Ishikawa (cell line): Measurements from ENCODE around the gene PHLDA1.

Experiments used
- CEBPB ChIP-seq: IDR thresholded peaks from 2 replicates; pipeline ENCODE4 v1.6.1; 2012
- CREB1 ChIP-seq: IDR thresholded peaks from 2 replicates; pipeline ENCODE4 v1.6.1; 2012; ENCODE audit warnings: low read depth
- EGR1 ChIP-seq: IDR thresholded peaks from 2 replicates; pipeline ENCODE4 v1.6.1; 2012
- EP300 ChIP-seq: IDR thresholded peaks from 2 replicates; pipeline ENCODE4 v1.6.1; 2012; ENCODE audit warnings: borderline replicate concordance
- FOXM1 ChIP-seq: IDR thresholded peaks from 2 replicates; pipeline ENCODE4 v1.6.1; 2012; ENCODE audit warnings: low read depth, borderline replicate concordance
- NFIC ChIP-seq: IDR thresholded peaks from 2 replicates; pipeline ENCODE4 v1.6.1; 2012
- RAD21 ChIP-seq: IDR thresholded peaks from 2 replicates; pipeline ENCODE4 v1.6.1; 2012; ENCODE audit warnings: low read depth
- TAF1 ChIP-seq: IDR thresholded peaks from 2 replicates; pipeline ENCODE4 v1.6.1; 2012; ENCODE audit warnings: low read depth, mild to moderate bottlenecking
- TCF12 ChIP-seq: IDR thresholded peaks from 2 replicates; pipeline ENCODE4 v1.6.1; 2012; ENCODE audit warnings: low read depth
- TEAD4 ChIP-seq: IDR thresholded peaks from 2 replicates; pipeline ENCODE4 v1.6.1; 2012
- YY1 ChIP-seq: IDR thresholded peaks from 2 replicates; pipeline ENCODE4 v1.6.1; 2012; ENCODE audit warnings: low read depth
- ZBTB7A ChIP-seq: IDR thresholded peaks from 2 replicates; pipeline ENCODE4 v1.6.1; 2012; ENCODE audit warnings: low read depth
- TF ChIP-seq, protein P1 (sequence below): IDR thresholded peaks from 2 replicates; pipeline ENCODE4 v1.6.1; 2012
- TF ChIP-seq, protein P2 (sequence below): IDR thresholded peaks from 2 replicates; pipeline ENCODE4 v1.6.1; 2012
- TF ChIP-seq, protein P3 (sequence below): IDR thresholded peaks from 2 replicates; pipeline ENCODE4 v1.6.1; 2012; ENCODE audit warnings: low read depth, mild to moderate bottlenecking

Gene PHLDA1

DNA sequence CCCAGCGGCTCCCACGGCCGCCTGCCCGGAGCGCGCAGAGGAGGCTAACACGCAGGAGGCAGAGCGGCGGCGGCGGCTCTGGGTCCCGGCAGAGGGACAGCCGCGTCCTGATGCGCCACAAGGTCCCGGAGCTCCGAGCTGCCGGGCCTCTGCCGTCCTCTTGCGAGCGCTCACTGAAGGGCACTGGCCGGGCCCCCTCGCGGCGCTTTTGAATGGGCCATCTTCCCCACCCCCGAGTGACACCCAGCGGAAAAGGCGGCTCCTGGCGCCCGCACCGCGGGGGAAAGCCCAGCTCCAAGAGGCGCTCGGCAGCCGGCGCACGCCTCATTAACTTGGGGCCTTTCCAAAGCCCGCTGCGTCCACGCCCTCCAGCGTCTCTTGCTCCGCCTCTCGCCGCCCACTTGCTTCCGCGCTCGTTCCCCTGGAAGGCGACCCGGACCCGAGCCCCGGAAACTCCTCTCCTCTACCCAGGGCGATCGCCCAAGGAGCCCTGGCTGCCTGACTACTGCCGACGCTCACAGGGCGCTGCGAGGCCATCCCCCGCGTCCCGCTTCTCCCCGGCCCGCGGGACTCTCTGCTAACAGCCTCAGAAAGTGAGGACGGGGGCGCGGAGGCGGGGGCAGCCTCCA lies at the start of gene PHLDA1:
Gene PHLDA1, minus strand, starts transcription at position 363 of the 629 bp plus-strand sequence.
- TF ChIP-seq, protein P1, sequence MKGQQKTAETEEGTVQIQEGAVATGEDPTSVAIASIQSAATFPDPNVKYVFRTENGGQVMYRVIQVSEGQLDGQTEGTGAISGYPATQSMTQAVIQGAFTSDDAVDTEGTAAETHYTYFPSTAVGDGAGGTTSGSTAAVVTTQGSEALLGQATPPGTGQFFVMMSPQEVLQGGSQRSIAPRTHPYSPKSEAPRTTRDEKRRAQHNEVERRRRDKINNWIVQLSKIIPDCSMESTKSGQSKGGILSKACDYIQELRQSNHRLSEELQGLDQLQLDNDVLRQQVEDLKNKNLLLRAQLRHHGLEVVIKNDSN: no peak
- TF ChIP-seq, protein P2, sequence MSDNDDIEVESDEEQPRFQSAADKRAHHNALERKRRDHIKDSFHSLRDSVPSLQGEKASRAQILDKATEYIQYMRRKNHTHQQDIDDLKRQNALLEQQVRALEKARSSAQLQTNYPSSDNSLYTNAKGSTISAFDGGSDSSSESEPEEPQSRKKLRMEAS: peak; percentile 61; the same call in 1 of the 2 replicates
- TF ChIP-seq YY1 (no peak), EP300 (peak; percentile 63; the same call in 1 of the 2 replicates), NFIC (peak; percentile 90), RAD21 (peak; percentile 58), TCF12 (peak; percentile 83), TEAD4 (no peak; the same call in 1 of the 2 replicates), TAF1 (peak; percentile 51; the same call in 1 of the 2 replicates), FOXM1 (no peak), EGR1 (peak; percentile 57; the same call in 1 of the 2 replicates), ZBTB7A (0 out of 2 replicates have a peak, but pooled peaks have one; percentile 62), CEBPB (no peak), CREB1 (no peak)
- TF ChIP-seq, protein P3, sequence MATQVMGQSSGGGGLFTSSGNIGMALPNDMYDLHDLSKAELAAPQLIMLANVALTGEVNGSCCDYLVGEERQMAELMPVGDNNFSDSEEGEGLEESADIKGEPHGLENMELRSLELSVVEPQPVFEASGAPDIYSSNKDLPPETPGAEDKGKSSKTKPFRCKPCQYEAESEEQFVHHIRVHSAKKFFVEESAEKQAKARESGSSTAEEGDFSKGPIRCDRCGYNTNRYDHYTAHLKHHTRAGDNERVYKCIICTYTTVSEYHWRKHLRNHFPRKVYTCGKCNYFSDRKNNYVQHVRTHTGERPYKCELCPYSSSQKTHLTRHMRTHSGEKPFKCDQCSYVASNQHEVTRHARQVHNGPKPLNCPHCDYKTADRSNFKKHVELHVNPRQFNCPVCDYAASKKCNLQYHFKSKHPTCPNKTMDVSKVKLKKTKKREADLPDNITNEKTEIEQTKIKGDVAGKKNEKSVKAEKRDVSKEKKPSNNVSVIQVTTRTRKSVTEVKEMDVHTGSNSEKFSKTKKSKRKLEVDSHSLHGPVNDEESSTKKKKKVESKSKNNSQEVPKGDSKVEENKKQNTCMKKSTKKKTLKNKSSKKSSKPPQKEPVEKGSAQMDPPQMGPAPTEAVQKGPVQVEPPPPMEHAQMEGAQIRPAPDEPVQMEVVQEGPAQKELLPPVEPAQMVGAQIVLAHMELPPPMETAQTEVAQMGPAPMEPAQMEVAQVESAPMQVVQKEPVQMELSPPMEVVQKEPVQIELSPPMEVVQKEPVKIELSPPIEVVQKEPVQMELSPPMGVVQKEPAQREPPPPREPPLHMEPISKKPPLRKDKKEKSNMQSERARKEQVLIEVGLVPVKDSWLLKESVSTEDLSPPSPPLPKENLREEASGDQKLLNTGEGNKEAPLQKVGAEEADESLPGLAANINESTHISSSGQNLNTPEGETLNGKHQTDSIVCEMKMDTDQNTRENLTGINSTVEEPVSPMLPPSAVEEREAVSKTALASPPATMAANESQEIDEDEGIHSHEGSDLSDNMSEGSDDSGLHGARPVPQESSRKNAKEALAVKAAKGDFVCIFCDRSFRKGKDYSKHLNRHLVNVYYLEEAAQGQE: no peak

DNA sequence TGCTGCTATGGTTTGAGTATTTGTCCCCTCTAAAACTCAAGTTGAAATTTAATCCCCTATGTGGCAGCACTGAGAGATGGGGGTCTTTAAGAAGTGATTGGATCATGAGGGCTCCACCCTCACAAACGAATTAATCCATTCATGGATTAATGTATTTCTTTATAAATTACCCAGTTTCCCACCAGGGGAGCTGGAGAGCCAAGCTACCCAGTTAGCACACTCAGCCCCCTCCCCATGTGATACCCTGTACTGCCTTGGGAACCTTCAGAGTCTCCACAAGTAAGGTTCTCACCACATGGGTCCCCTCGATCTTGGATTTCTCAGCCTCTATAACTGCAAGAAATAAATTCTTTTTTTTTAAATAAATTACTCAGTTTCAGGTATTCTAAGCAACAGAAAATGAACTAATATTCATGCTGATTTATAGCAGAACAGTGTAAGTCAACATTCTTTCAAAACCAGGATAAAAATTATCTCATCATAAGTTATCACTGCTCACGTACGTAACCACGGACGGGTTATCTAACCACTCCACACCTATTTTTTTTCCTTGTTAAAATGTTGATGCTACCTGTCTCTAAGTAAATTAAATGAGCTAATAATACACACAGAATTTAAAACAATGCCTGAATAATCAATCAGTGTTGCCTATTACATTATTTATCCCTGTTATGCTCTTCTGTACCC lies 49.3 kb upstream of the PHLDA1 start:
- no peak for TF ChIP-seq TAF1
- no peak for TF ChIP-seq ZBTB7A
- TF ChIP-seq TEAD4: no peak
- no peak for TF ChIP-seq YY1
- TF ChIP-seq TCF12: no peak
- TF ChIP-seq, protein P3: no peak
- TF ChIP-seq RAD21: no peak
- TF ChIP-seq CEBPB: no peak
- no peak for TF ChIP-seq EGR1

DNA sequence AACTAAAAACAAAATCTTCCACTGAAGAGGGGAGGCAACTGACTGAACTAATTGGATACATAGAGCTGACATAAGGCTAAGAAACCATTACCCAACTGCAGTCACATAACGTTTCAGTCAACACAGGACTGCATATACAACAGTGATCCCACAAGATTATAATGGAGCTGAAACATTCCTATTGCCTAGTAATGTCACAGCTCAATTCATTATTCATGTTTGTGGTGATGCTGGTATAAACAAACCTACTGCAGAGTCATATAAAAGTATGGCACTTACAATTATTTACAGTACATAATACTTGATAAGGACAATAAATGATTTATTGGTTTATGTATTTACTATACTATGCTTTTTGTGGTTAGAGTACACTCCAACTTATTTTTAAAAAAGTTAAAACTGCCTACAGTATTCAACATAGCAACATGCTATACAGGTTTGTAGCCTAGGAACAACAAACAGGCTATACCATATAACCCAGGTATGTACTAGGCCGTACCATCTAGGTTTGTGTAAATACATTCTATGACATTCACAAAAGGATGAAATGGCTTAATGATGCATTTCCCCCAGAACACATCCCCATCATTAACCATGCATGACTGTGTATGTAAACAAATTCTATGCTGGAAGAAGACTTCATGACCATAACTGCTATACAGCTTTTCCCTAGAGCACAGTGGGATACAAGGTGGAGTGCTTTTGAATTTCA lies 48.6 kb upstream of the PHLDA1 start:
- no peak for TF ChIP-seq EGR1
- no peak for TF ChIP-seq ZBTB7A
- TF ChIP-seq TCF12: no peak
- TF ChIP-seq TAF1: no peak
- no peak for TF ChIP-seq CEBPB
- TF ChIP-seq RAD21: no peak
- TF ChIP-seq FOXM1: no peak
- TF ChIP-seq CREB1: no peak
- no peak for TF ChIP-seq TEAD4
- TF ChIP-seq, protein P1: no peak
- no peak for TF ChIP-seq EP300
- TF ChIP-seq, protein P2: no peak
- no peak for TF ChIP-seq YY1
- no peak for TF ChIP-seq NFIC

DNA sequence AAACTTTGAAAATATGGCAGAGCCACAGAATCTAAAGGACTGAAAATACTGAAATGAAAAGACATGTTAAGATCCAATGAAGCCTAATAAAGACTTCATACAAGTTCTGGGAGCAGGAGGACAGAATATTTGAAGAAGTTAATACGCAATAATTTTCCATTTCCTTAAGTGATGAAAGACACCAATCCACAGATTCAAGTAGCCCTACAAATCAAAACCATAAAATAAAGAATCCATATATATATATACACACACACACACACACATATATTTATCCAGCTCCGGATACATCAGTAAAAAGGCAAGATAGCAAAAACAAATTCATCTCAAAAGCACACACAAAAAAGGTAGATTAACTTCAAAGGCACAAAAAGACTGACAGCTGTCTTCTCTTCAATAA lies 47.2 kb upstream of the PHLDA1 start:
- no peak for TF ChIP-seq NFIC
- TF ChIP-seq, protein P1: no peak
- no peak for TF ChIP-seq ZBTB7A
- TF ChIP-seq FOXM1: no peak
- TF ChIP-seq TAF1: no peak
- TF ChIP-seq YY1: no peak
- TF ChIP-seq EGR1: no peak
- no peak for TF ChIP-seq RAD21
- no peak for TF ChIP-seq EP300
- TF ChIP-seq, protein P3: no peak
- TF ChIP-seq CREB1: no peak
- TF ChIP-seq TEAD4: no peak
- TF ChIP-seq TCF12: no peak
- no peak for TF ChIP-seq CEBPB
